Fibroblast of pulmonary artery (primary cell): Measurements from ENCODE around the gene TSPAN14.
A peak's percentile ranks its signal among the peaks of the same experiment; 100 is the strongest.
"Not testable (repeated sequence)": the region's sequence is repeated elsewhere in the genome, so short reads cannot be mapped to it uniquely, and the experiment has no call there.

ENCODE experiments used
- DNase-seq: peaks from one replicate; pipeline ENCODE4 v3.0.0-alpha.2; 2010; ENCODE audit warnings: low read depth
- H3K4me3 ChIP-seq: replicated peaks from 2 replicates; pipeline ENCODE4 v1.5.1; 2011; ENCODE audit warnings: low read depth, mild to moderate bottlenecking, control low read depth, low read length, moderate library complexity
- TF ChIP-seq, protein P1 (sequence below): IDR thresholded peaks from 2 replicates; pipeline ENCODE4 v1.5.1; 2011; ENCODE audit warnings: mild to moderate bottlenecking, control low read depth, low read length, inconsistent platforms; ENCODE audit errors: missing control alignments

TSPAN14 gene

GRCh38 chr10:80540136-80540535 is 86.0 kb downstream of the TSPAN14 start:
- TF ChIP-seq, protein P1, sequence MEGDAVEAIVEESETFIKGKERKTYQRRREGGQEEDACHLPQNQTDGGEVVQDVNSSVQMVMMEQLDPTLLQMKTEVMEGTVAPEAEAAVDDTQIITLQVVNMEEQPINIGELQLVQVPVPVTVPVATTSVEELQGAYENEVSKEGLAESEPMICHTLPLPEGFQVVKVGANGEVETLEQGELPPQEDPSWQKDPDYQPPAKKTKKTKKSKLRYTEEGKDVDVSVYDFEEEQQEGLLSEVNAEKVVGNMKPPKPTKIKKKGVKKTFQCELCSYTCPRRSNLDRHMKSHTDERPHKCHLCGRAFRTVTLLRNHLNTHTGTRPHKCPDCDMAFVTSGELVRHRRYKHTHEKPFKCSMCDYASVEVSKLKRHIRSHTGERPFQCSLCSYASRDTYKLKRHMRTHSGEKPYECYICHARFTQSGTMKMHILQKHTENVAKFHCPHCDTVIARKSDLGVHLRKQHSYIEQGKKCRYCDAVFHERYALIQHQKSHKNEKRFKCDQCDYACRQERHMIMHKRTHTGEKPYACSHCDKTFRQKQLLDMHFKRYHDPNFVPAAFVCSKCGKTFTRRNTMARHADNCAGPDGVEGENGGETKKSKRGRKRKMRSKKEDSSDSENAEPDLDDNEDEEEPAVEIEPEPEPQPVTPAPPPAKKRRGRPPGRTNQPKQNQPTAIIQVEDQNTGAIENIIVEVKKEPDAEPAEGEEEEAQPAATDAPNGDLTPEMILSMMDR = no peak
- no peak overlapping the region for H3K4me3 ChIP-seq
- DNase-seq = no peak

DNA sequence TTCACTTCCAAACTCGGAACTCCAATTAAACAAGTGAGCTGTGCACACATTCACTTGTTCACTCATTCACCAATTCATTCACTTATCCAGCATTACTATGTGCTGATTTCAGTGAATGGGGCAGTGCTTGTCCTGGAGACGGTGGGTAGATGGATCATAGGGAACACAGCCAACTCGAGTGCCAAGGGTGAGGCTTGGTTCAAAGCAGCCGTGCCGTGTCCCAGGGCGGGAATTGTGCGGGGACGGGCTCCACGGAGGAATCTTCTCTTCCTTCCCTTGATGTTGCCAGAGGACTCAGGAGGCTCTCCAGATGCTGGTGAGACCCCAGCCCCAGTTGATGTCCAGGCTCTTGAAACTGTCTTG is 86.5 kb downstream of the TSPAN14 start:
- no peak for DNase-seq
- TF ChIP-seq, protein P1 = no peak
- no peak overlapping the region for H3K4me3 ChIP-seq

DNA sequence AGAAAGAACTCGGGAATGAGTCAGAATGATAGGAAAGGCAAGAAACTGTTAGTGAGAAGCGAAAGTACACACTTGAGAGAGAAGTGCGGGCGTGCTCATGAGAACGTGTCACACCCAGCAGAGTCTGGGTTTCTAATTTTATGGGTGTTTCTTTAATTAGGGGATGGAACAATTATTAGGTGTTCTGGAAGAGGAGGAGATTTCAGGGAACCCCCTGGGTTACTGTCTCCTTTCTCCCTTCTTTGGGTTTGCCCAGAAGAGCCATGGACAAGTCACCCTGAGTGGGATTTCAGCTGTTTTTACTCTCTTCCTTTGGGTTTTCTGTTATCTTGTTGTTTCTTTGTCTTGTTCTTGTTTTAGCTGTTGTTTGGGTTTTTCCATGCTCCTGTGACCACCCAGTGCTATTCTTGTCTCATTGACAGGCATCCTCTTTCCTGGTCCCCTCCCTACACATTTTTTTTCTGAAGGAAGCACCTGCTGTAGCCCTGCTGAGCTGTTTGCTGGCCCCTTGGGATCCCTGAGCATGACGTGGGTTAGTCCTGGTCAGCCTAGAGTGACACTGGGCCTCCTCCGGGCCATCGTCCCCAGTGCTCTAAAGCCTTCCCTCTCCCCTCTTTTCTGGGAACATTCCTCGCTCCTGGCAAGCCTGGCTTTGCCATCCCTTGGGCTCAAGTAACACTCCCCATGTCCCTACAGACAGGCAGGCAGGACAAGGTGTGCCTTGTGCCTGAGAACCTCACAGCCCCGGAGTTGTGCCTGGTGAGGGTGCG is 87.1 kb downstream of the TSPAN14 start:
- TF ChIP-seq, protein P1 = no peak
- no peak for DNase-seq
- H3K4me3 ChIP-seq = no peak overlapping the region

DNA sequence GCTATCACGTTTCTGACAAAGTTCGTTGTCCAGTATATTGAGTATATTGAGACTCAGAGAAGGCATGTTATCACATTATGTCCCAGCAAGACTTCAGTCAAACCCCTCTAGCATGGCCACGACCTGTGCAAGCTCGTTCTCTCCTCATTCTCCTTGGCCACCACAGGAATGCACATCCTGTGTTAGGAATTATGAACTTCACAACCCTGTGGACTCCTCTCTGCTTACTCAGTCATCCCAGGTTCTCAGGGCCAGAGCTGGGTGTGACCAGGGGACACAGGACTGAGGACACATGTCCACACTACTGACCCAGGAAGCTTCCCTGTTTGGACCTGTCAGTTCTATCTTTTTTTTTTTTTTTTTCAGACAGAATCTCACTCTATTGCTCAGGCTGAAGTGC is 87.9 kb downstream of the TSPAN14 start:
- H3K4me3 ChIP-seq = no peak overlapping the region
- DNase-seq = peak; percentile 14
- TF ChIP-seq, protein P1 = no peak

GRCh38 chr10:80542652-80543318 is 88.7 kb downstream of the TSPAN14 start:
- DNase-seq = no peak
- H3K4me3 ChIP-seq = no peak overlapping the region
- TF ChIP-seq, protein P1 = no peak

DNA sequence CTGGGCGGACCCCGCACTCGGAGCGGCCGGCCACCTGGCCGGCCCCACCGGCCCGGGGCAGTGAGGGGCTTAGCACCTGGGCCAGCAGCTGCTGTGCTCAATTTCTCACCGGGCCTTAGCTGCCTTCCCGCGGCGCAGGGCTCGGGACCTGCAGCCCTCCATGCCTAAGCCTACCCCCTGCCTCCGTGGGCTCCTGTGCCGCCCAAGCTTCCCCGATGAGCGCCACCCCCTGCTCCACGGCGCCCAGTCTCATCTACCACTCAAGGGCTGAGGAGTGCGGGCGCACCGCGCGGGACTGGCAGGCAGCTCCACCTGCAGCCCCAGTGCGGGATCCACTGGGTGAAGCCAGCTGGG is 89.2 kb downstream of the TSPAN14 start:
- not testable (repeated sequence) for H3K4me3 ChIP-seq, DNase-seq

DNA sequence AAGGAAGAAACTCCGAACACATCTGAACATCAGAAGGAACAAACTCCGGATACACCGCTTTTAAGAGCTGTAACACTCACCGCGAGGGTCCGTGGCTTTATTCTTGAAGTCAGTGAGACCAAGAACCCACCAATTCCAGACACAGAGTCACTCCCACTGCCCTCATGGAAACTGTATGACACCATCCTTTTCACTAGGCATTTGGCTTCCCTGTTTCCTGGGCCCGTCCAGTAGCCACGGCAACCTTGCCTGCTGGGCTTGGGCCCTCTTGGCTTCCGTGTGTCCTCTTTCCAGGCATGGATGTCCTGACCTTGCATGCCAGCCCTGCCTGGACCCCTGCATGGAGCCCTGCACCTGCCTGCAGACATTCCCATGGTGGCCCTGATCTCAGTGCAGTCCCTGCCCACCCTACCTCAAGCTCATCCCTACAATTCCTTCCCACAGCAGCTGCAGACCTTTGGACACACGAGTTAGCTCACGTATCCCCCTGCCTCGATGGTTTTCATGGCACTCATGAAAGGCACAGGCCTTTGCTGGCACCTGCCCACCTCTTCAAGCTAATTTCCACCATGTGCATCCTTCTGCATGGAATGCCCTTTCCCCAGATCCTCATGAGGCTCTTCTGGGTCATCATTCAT is 90.3 kb downstream of the TSPAN14 start:
- H3K4me3 ChIP-seq = no peak overlapping the region
- DNase-seq = no peak
- TF ChIP-seq, protein P1 = no peak
